Progenitor cell of endocrine pancreas (in vitro differentiated cells): Measurements from ENCODE around the gene SCN4B. TPM values are rescaled to one million over a fixed set of nuclear protein-coding genes. Genes with fewer than 3 reads are reported as not detected.

Source experiments
- DNase-seq: peaks from one replicate; pipeline ENCODE4 v3.0.0; 2021; ENCODE audit warnings: low spot score; ENCODE audit not compliant: unreplicated experiment
- H3K27ac Mint-ChIP-seq: 2 replicates; pipeline ENCODE4 v1.8.0; 2021; ENCODE audit warnings: mild to moderate bottlenecking, moderate library complexity, mixed read lengths
- H3K27me3 Mint-ChIP-seq: 2 replicates; pipeline ENCODE4 v1.8.0; 2021; ENCODE audit warnings: mixed read lengths
- H3K36me3 Mint-ChIP-seq: 2 replicates; pipeline ENCODE4 v1.8.0; 2022; ENCODE audit warnings: mixed read lengths; ENCODE audit not compliant: insufficient read depth
- H3K4me1 Mint-ChIP-seq: 2 replicates; pipeline ENCODE4 v1.8.0; 2021; ENCODE audit warnings: low read depth, mixed read lengths
- H3K4me3 Mint-ChIP-seq: 2 replicates; pipeline ENCODE4 v1.8.0; 2021; ENCODE audit warnings: low read depth, mild to moderate bottlenecking, moderate library complexity, mixed read lengths
- H3K9me3 Mint-ChIP-seq: 2 replicates; pipeline ENCODE4 v1.8.0; 2021; ENCODE audit warnings: low read depth, mixed read lengths
- total RNA-seq: library from RNA; stranded (reverse); gene quantifications from 2 replicates; pipeline ENCODE4 v1.2.1, GENCODE V29; 2021
- TF ChIP-seq, protein P1 (sequence below): fragments of 200-600 bp; sonication (generic); IDR thresholded peaks from one replicate; pipeline ENCODE4 v1.5.0; 2021; ENCODE audit warnings: antibody characterized with exemption, mild to moderate bottlenecking; ENCODE audit not compliant: unreplicated experiment

Gene SCN4B
- total RNA-seq, 1 donor from 2014 or later = not detected

DNA sequence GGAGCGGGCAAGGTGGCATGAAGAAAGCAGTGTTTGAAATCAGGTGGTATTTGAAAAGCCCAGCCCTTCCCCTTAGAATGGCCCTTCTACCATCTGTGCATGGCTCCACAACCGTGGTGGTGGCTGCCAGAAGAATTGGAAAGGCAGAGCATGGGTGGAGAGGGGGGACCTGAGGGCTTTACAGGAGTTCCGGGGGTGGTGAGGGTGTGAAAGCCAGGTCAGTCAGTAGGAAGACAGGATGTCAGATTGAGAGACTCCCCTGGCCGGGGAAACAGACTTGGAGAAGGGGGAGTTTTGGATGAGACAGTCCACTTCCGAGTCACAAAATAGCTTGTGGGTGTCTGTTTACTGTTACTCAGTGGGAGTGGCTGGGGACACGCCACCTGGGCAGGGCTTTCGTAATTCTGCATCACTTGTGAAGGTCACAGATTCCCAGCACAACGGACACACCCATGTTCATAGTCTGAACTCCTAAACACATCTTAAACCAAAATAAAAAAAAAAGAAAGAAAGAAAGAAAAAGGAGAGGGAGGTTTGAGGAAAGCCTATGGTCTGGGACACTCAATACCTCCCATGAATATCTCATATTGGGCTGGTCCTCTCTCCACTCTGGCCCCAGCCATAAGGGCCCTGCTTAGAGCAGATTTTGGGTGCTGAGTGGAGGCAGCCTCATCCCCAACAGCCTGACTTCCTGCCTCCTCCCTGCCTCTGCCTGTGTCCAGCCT is 41.4 kb downstream of the SCN4B start:
- DNase-seq = no peak
- H3K4me3 Mint-ChIP-seq = no peak overlapping the region
- TF ChIP-seq, protein P1, sequence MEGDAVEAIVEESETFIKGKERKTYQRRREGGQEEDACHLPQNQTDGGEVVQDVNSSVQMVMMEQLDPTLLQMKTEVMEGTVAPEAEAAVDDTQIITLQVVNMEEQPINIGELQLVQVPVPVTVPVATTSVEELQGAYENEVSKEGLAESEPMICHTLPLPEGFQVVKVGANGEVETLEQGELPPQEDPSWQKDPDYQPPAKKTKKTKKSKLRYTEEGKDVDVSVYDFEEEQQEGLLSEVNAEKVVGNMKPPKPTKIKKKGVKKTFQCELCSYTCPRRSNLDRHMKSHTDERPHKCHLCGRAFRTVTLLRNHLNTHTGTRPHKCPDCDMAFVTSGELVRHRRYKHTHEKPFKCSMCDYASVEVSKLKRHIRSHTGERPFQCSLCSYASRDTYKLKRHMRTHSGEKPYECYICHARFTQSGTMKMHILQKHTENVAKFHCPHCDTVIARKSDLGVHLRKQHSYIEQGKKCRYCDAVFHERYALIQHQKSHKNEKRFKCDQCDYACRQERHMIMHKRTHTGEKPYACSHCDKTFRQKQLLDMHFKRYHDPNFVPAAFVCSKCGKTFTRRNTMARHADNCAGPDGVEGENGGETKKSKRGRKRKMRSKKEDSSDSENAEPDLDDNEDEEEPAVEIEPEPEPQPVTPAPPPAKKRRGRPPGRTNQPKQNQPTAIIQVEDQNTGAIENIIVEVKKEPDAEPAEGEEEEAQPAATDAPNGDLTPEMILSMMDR = no peak
- H3K27me3 Mint-ChIP-seq = peaks cover 15% of the 10 kb centered on the region
- peaks cover 2% of the 10 kb centered on the region for H3K36me3 Mint-ChIP-seq
- H3K9me3 Mint-ChIP-seq = no peaks in the 10 kb centered on the region
- no peak overlapping the region for H3K27ac Mint-ChIP-seq
- no peaks in the 10 kb centered on the region for H3K4me1 Mint-ChIP-seq

DNA sequence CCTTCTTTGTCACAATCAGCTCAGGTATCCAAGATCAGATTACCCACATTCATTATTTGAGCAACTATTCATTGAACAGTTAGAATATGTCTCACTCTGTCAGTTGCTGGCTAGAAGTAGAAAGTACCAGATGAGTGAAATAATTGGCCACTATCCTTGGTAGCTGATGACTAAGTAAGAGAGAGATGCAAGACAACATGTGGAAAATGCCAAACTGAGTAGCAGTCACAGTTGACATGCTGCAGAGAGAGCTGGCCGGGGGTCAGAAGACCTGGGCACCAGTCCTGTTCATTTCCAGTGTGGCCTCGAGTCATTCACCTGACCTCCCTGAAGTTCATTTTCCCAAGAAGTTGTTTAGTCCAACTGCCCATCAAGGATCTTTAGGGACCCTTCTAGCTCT is 43.4 kb downstream of the SCN4B start:
- TF ChIP-seq, protein P1 = no peak
- H3K36me3 Mint-ChIP-seq = peaks cover 2% of the 10 kb centered on the region
- H3K9me3 Mint-ChIP-seq = no peaks in the 10 kb centered on the region
- DNase-seq = no peak
- H3K27ac Mint-ChIP-seq = no peak overlapping the region
- H3K4me1 Mint-ChIP-seq = no peaks in the 10 kb centered on the region
- no peak overlapping the region for H3K4me3 Mint-ChIP-seq
- peaks cover 13% of the 10 kb centered on the region for H3K27me3 Mint-ChIP-seq

DNA sequence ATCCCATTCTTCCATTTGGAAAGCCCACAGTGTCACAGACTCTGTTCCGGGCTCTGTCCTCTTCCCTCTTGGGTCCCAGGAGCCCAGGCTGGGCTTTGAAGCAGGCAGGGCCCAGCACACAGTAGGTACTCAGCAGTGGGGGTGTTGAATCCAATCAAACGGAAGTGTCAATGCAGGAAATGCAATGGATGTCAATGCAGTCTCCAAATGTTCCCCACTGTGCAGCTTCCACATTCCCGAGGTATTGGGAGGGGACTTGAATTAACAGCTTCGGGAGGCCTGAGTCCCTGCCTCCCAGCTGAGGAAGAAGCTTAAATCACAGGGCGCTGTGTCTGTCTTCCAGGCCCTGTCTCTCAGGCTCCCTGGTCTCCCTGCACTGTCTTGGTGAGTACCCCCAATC is 44.1 kb downstream of the SCN4B start:
- DNase-seq = no peak
- Mint-ChIP-seq H3K36me3 (peaks cover 2% of the 10 kb centered on the region), H3K27me3 (peaks cover 13% of the 10 kb centered on the region), H3K27ac (no peak overlapping the region), H3K4me3 (no peak overlapping the region), H3K9me3 (no peaks in the 10 kb centered on the region), H3K4me1 (no peaks in the 10 kb centered on the region)
- TF ChIP-seq, protein P1 = no peak

DNA sequence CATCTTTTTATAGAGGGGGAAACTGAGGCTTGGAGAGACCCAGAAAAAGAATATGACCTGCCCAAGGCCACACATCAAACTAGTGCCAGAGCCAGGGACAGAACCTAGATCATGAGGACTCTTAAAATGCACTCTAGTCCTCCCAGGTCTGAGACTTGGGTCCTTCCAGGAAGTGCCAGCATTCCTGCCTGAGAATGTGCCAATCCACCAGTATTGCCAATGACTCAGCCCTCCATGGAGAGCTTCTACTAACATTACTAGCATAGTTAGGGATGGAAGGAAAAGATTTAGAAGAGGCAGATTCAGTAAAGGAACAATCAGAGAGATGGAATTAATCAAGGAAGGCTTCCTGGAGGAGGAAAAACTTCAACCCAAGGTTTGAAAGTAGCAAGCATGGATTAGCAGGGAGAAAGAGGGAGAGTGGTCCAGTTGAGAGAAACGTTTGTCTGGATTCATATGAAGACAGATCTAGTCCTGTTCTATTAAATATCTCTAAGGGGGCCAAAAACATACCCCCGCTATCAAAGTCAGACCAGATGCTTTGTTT is 45.8 kb downstream of the SCN4B start:
- no peak overlapping the region for H3K27ac Mint-ChIP-seq
- no peak overlapping the region for H3K4me3 Mint-ChIP-seq
- peaks cover under 1% of the 10 kb centered on the region for H3K36me3 Mint-ChIP-seq
- no peak for DNase-seq
- no peaks in the 10 kb centered on the region for H3K4me1 Mint-ChIP-seq
- TF ChIP-seq, protein P1 = no peak
- no peaks in the 10 kb centered on the region for H3K9me3 Mint-ChIP-seq
- H3K27me3 Mint-ChIP-seq = peaks cover 14% of the 10 kb centered on the region

DNA sequence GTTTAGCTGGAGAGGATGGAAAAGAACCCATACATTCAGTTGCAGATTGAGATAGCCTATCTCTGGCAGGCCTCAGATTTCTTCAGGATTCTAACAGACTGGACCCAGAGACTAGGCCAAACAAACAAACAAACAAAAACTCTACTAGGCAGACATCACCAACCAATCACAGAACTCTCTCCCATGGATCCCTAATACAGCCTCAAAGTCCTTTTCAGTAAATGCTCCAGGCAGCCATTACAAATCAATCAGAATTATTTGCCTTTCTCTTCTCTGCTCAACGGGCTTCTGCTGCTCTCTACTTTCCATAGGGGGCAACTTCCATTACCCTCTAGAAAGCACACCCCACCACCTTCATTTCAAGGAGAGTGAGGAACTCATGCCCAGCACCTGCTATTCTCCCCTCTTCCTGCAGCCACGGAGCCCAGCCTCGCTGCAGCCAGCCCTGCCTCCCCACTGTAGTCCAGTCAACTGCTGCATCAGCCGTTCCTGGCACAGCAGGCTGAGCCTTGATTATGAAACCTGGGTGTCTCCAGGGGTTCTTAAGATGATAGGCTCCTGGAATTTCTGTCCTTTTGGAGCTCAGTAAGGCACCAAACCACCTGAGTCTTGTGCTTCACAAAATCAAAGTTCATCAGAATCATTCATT is 46.8 kb downstream of the SCN4B start:
- TF ChIP-seq, protein P1 = no peak
- H3K27ac Mint-ChIP-seq = no peak overlapping the region
- no peak overlapping the region for H3K4me3 Mint-ChIP-seq
- no peaks in the 10 kb centered on the region for H3K36me3 Mint-ChIP-seq
- DNase-seq = no peak
- H3K9me3 Mint-ChIP-seq = no peaks in the 10 kb centered on the region
- no peaks in the 10 kb centered on the region for H3K4me1 Mint-ChIP-seq
- peaks cover 18% of the 10 kb centered on the region for H3K27me3 Mint-ChIP-seq
